Lower lobe of right lung (tissue), 2 donors: Measurements from ENCODE around the gene TK2. TPM values are rescaled to one million over a fixed set of nuclear protein-coding genes. Genes with fewer than 3 reads are reported as not detected.

Experiments
- ATAC-seq, 2 donors: fragments of 200-7000 bp; cut with Tn5 transposase; one replicate each; pipeline ENCODE4 v1.9.1; 2020 to 2022; ENCODE audit warnings: mild to moderate bottlenecking in 2 of 2, moderate library complexity in 2 of 2
- DNase-seq: peaks from one replicate; pipeline ENCODE4 v3.0.0-alpha.2; 2020
- H3K27ac ChIP-seq: fragments of 200-600 bp; one replicate; pipeline ENCODE4 v1.8.0; 2022
- H3K27me3 ChIP-seq: fragments of 200-600 bp; one replicate; pipeline ENCODE4 v1.8.0; 2022; ENCODE audit warnings: low read depth
- H3K36me3 ChIP-seq: fragments of 200-600 bp; one replicate; pipeline ENCODE4 v1.8.0; 2022; ENCODE audit warnings: mild to moderate bottlenecking
- H3K4me1 ChIP-seq: fragments of 200-600 bp; one replicate; pipeline ENCODE4 v1.8.0; 2022
- H3K4me3 ChIP-seq: fragments of 200-600 bp; one replicate; pipeline ENCODE4 v1.8.0; 2022; ENCODE audit warnings: mild to moderate bottlenecking
- H3K9me3 ChIP-seq: fragments of 200-600 bp; one replicate; pipeline ENCODE4 v1.8.0; 2022
- intact Hi-C: fragments of 100-400 bp; cut with DNase I; formaldehyde crosslinking; loops from one replicate; pipeline ENCODE4 v1.11.0; 2022
- total RNA-seq: library from RNA; stranded (reverse); fragmentation: NEBNext Ultra II Directional; extraction: Animal tissue kit (Norgen Biotek cat#: 25700); gene quantifications from one replicate; pipeline ENCODE4 v1.2.1, GENCODE V29; 2021
- TF ChIP-seq, protein P1 (sequence below): fragments of 200-600 bp; IDR thresholded peaks from one replicate; pipeline ENCODE4 v1.8.0; 2022; ENCODE audit warnings: antibody characterized with exemption, mild to moderate bottlenecking
- donor health status: DM: no; HTN: yes; CAD: no; lungs with severe emphysema.

Gene TK2
- total RNA-seq, 1 donor from 2014 or later, result 36.2 TPM

DNA sequence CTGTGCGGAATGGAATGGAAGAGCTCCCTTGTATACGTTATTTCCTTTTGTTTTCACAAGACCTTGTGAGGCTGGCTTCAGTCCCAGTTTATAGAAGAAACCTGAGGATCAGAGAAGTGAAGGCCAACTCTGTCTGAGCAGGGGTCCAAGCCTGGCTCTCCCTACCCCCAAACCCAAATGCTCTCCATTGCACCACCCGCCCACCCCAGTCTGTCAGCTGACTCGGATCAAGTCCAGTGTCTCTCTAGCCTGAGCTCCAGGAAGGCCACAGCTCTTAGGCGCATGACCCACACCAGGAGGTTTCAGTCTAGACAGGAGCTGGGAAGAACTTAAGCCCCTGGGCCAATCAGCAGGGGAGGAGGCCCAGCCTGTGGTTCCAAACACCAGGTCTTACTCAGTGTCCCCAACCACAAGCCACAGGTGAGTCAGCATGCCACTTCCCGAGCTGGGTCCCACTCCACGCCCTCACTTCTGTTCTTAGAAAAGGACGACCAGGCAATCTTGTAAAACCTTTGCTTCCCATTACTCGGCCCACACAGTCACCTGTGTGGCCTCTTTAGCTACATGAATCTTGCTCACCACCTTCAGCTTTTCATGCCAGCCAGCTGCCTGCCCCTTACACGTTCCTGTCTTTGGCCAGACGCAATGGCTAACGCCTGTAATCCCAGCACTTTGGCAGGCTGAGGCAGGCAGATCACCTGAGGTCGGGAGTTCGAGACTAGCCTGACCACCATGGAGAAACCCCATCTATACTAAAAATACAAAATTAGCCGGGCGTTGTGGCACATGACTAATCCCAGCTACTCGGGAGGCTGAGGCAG lies 27.8 kb downstream of the TK2 start:
- Histone ChIP-seq H3K36me3 (peaks cover 21% of the 10 kb centered on the region), H3K27me3 (no peaks in the 10 kb centered on the region), H3K4me3 (no peak overlapping the region), H3K4me1 (peaks cover 89% of the 10 kb centered on the region), H3K9me3 (no peaks in the 10 kb centered on the region), H3K27ac (peak overlapping the region; percentile 81)
- intact Hi-C loops, result no loop called here
- DNase-seq, result peak; percentile 84
- TF ChIP-seq, protein P1, sequence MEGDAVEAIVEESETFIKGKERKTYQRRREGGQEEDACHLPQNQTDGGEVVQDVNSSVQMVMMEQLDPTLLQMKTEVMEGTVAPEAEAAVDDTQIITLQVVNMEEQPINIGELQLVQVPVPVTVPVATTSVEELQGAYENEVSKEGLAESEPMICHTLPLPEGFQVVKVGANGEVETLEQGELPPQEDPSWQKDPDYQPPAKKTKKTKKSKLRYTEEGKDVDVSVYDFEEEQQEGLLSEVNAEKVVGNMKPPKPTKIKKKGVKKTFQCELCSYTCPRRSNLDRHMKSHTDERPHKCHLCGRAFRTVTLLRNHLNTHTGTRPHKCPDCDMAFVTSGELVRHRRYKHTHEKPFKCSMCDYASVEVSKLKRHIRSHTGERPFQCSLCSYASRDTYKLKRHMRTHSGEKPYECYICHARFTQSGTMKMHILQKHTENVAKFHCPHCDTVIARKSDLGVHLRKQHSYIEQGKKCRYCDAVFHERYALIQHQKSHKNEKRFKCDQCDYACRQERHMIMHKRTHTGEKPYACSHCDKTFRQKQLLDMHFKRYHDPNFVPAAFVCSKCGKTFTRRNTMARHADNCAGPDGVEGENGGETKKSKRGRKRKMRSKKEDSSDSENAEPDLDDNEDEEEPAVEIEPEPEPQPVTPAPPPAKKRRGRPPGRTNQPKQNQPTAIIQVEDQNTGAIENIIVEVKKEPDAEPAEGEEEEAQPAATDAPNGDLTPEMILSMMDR, result no peak
- peak; percentile 66 to 68 for ATAC-seq

DNA sequence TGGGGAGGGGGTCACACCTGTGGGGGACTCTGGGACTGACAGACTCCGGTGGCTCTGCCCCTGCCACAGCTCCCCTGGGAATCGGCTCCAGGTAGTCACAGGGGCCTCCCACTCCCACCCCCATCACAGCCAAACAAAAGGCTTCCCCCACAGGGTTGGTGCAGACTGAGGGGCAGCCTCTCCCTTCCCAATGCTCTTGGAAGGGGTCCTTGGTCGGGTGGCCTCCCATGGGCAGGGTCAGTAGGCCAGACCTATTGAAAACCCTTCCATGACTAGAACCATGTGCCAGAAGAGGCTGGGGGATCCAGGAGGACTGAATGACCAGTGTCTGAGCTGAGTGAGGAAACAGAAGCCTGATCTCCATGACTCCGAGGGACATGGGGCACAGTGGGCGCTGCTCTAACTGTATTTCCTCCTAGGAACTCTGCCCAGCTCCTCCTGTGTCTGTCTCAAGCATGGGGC lies 28.6 kb downstream of the TK2 start:
- ATAC-seq, result no peak
- peaks cover 12% of the 10 kb centered on the region for H3K36me3 ChIP-seq

DNA sequence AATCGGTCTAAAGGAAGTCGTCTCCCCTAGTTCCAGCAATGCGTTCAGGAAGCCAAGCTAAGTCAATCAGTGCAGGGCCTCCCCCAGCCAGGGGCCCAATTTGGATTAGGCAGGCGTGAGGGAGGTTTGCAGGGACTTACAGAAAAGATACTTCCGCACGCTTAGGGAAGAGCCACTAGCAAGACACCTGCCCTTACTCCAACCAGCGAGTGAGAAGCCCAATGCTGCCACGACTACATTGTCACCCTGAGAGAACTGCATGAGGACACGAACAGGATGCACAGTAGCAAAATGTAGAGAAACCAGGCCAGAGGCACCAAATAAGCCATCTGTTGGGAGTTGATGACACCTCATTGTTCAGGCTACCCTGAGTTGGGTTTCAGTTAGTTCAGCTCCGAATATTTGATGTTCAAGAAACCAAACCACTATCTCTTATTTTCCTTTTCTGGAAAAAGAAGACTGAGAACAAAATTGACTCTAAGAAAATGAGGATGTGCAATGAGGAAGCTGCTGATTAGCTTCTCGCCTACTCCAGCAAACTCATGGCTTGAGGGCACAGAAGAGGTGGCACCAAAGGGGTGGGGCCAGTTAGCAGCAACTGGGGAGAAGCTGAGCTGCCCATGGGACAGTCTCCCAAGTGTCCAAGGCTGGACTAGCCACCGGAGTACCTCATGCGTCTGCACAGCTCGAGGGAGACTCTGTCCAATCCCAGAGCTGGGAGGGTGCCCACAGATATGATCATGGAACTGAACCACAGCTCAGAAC lies 29.3 kb downstream of the TK2 start:
- Histone ChIP-seq H3K27ac (peak overlapping the region; percentile 81), H3K4me1 (peaks cover 97% of the 10 kb centered on the region), H3K36me3 (peaks cover 10% of the 10 kb centered on the region), H3K9me3 (no peaks in the 10 kb centered on the region), H3K4me3 (no peak overlapping the region), H3K27me3 (no peaks in the 10 kb centered on the region)
- TF ChIP-seq, protein P1, result no peak
- DNase-seq (peak; percentile 86), ATAC-seq (peak; percentile 9 to 46)
- intact Hi-C loops, result no loop called here

More for the DNA sequence above, 28.6 kb downstream of the TK2 start:
- no peak overlapping the region for H3K4me3 ChIP-seq
- peaks cover 93% of the 10 kb centered on the region for H3K4me1 ChIP-seq
- peak overlapping the region; percentile 81 for H3K27ac ChIP-seq
- H3K9me3 ChIP-seq, result no peaks in the 10 kb centered on the region
- intact Hi-C loops, result no loop called here
- DNase-seq, result no peak
- H3K27me3 ChIP-seq, result no peaks in the 10 kb centered on the region
- TF ChIP-seq, protein P1, result no peak

DNA sequence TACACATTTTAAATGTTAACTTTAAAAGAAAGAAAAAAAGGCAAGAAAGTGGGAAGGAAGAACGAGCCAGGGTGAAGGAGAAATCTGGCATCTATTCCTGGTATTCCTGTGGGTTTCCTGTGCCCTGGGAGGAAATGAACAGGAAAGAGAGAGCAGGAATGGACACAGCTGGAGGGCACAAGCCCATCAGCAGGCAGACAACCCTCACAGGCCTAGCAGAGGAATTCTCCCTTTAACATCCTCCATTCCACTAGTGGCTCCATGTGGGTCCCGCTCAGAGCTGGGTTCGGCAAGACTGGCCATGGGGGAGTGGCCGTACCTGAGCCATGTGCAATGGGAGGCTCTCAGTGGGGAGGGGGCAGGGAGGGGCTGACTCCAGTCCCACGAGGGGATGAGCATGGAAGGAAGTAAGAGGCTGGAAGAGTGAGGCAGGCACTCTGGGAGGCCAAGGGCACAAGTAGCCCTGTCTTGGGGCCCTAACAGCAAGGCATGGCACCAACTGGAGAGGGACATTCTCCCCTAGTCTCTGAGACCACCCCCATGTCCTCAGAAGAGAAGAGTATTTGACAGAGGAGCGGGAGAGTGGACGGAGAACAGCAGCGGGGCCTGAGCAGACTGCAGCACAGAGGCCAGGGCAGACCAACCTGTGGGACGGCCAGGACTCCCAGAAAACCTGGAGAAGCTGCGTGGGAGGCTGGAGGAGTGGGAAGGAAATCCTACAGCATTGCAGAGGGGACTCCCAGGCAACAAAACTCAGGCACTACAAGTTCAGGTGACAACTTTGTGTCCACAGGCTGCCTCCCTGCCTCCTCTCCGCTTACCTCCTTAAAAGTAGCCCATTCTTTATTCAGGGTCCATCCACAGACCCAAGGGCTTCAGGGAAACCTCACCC lies 30.2 kb downstream of the TK2 start:
- Histone ChIP-seq H3K4me1 (peaks cover 95% of the 10 kb centered on the region), H3K36me3 (peaks cover 2% of the 10 kb centered on the region), H3K4me3 (no peak overlapping the region), H3K9me3 (no peaks in the 10 kb centered on the region), H3K27ac (peak overlapping the region; percentile 81), H3K27me3 (no peaks in the 10 kb centered on the region)
- ATAC-seq (no peak), DNase-seq (no peak)
- TF ChIP-seq, protein P1, result no peak
- intact Hi-C loops, result no loop called here
